Measurements from ENCODE around the gene GEMIN8.

DNA sequence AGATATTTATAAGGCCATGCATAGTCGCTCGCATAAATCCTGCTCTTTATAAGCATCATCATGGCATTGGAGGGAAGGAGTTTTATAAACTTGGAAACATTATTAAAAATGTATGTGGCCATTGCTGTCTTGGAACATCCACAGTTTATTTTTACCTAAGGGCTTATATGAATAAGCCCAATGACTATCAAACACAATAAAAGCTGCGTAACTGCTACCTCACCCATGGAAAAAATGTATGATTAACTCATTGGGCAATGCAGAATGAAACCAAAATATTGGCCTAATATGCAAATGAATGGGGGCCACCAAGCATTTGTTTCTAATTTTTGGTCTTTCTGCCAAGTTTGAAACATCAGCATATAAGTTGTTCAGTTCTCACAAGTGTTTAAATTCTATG lies 19.1 kb downstream of the GEMIN8 start:
- TF ChIP-seq, protein P1, sequence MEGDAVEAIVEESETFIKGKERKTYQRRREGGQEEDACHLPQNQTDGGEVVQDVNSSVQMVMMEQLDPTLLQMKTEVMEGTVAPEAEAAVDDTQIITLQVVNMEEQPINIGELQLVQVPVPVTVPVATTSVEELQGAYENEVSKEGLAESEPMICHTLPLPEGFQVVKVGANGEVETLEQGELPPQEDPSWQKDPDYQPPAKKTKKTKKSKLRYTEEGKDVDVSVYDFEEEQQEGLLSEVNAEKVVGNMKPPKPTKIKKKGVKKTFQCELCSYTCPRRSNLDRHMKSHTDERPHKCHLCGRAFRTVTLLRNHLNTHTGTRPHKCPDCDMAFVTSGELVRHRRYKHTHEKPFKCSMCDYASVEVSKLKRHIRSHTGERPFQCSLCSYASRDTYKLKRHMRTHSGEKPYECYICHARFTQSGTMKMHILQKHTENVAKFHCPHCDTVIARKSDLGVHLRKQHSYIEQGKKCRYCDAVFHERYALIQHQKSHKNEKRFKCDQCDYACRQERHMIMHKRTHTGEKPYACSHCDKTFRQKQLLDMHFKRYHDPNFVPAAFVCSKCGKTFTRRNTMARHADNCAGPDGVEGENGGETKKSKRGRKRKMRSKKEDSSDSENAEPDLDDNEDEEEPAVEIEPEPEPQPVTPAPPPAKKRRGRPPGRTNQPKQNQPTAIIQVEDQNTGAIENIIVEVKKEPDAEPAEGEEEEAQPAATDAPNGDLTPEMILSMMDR (IDR thresholded peaks at IDR 0.05) = no peak
- TF ChIP-seq POLR2A (IDR thresholded peaks at IDR 0.05) = no peak

All from Peyer's patch (tissue), 4 donors.